GM21526 (cell line): ENCODE measurements around the gene ITPK1.

Experiments used
- ATAC-seq: cut with Tn5 transposase; IDR thresholded peaks from one replicate; pipeline ENCODE4 v1.9.1; 2021; ENCODE audit warnings: moderate library complexity; ENCODE audit not compliant: unreplicated experiment, low FRiP score

ITPK1 gene

GRCh38 chr14:93014058-93015023 is 101.4 kb downstream of the ITPK1 start:
- no peak for ATAC-seq

GRCh38 chr14:93012951-93013719 is 102.6 kb downstream of the ITPK1 start:
- ATAC-seq, result no peak

- ATAC-seq, result no peak
Measured at GRCh38 chr14:93012506-93012905, 103.2 kb downstream of the ITPK1 start.

- no peak for ATAC-seq
Measured at GRCh38 chr14:93011650-93012325, 103.9 kb downstream of the ITPK1 start.

GRCh38 chr14:93011141-93011529 is 104.6 kb downstream of the ITPK1 start:
- no peak for ATAC-seq

GRCh38 chr14:93010522-93011140 is 105.1 kb downstream of the ITPK1 start:
- ATAC-seq, result no peak

GRCh38 chr14:93010130-93010499 is 105.6 kb downstream of the ITPK1 start:
- ATAC-seq, result no peak

- no peak for ATAC-seq
Measured at GRCh38 chr14:93009471-93010129, 106.1 kb downstream of the ITPK1 start.

- no peak for ATAC-seq
Measured at GRCh38 chr14:93008381-93008780, 107.3 kb downstream of the ITPK1 start.

GRCh38 chr14:93007225-93007997 is 108.3 kb downstream of the ITPK1 start:
- ATAC-seq, result no peak

- no peak for ATAC-seq
Measured at GRCh38 chr14:93006567-93007051, 109.1 kb downstream of the ITPK1 start.

- ATAC-seq, result no peak
Measured at GRCh38 chr14:93005838-93006237, 109.9 kb downstream of the ITPK1 start.

GRCh38 chr14:93005135-93005813 is 110.5 kb downstream of the ITPK1 start:
- no peak for ATAC-seq

GRCh38 chr14:93004699-93005082 is 111.0 kb downstream of the ITPK1 start:
- no peak for ATAC-seq

- ATAC-seq, result no peak
Measured at GRCh38 chr14:93003945-93004698, 111.6 kb downstream of the ITPK1 start.

GRCh38 chr14:93002851-93003298 is 112.8 kb downstream of the ITPK1 start:
- ATAC-seq, result no peak

- no peak for ATAC-seq
Measured at GRCh38 chr14:93002049-93002448, 113.7 kb downstream of the ITPK1 start.

GRCh38 chr14:92998946-92999345 is 116.8 kb downstream of the ITPK1 start:
- ATAC-seq, result no peak
